Measurements from ENCODE around the gene FMO4. TPM values are rescaled to one million over a fixed set of nuclear protein-coding genes. Genes with fewer than 3 reads are reported as not detected.
"Not testable (repeated sequence)": the region's sequence is repeated elsewhere in the genome, so short reads cannot be mapped to it uniquely, and the experiment has no call there.

Gene FMO4
- total RNA-seq, 8 experiments from 2014 or later, result 0.05 to 11.2 (median 1.4) TPM

DNA sequence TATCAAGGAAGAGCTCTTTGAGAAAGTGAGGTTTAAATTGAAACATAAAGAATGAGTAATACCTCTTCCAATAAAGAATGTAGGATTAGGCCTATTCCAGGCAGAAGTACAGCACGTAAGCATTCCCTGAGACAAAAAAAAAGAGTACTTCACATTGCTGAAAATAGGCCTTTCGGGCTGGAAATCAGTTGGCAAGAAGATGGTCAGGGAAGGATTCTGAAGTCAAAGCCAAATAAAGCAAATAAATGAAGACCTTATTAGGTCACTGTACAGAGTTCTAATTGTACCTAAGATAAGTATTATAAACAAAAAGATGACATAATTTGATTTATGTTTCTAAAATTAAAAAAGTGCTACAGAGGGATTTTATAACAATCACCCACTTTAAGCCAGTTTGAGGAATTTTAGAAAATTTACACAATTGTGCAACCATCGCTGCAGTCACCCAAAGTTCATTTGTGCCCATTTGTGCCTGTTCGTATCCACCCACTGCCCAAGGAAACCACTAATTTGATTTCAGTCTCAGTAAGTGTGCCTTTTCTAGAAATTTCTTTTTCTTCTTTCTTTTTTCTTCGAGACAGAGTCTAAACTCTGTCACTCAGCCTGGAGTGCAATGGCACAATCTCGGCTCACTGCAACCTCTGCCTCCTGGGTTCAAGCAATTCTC is 58.6 kb downstream of the FMO4 start:
- WGBS, 10 experiments, result 58 to 100% (median 93%) methylated on average over 1 to 6 of the region's 6 CpGs
- H3K4me3 ChIP-seq, result no peak overlapping the region
- in situ Hi-C loops (cut with MboI; ENCODE audit: low pct_unique_long_range_greater_than_20kb in 2 of 9, low sequenced_read_pairs in 9 of 9, unreplicated experiment in 9 of 9), result no loop called here
- H3K27ac ChIP-seq, result no peak overlapping the region
- H3K4me1 ChIP-seq (replicated peaks in 1 of 2), result peaks cover 0 to 4% of the 10 kb centered on the region in 2 donors
- no peak for ATAC-seq (replicated peaks in 6 of 8)

DNA sequence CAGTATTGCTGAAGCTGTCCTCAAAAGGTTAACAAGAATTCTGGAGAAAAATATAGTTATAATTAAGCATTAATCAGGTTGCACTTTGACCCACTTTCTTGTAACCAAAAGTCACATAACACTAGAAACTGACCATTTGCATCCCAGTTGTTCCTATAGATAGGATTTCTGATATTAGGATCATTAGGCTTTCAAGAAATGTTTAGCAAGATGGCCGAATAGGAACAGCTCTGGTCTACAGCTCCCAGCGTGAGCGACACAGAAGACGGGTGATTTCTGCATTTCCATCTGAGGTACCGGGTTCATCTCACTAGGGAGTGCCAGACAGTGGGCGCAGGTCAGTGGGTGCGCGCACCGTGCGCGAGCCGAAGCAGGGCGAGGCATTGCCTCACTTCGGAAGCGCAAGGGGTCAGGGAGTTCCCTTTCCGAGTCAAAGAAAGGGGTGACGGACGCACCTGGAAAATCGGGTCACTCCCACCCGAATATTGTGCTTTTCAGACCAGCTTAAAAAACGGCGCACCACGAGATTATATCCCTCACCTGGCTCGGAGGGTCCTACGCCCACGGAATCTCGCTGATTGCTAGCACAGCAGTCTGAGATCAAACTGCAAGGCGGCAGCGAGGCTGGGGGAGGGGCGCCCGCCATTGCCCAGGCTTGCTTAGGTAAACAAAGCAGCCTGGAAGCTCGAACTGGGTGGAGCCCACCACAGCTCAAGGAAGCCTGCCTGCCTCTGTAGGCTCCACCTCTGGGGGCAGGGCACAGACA is 59.6 kb downstream of the FMO4 start:
- in situ Hi-C loops (cut with MboI; ENCODE audit: low pct_unique_long_range_greater_than_20kb in 2 of 9, low sequenced_read_pairs in 9 of 9, unreplicated experiment in 9 of 9); ATAC-seq (replicated peaks in 6 of 8); H3K4me1 ChIP-seq (replicated peaks in 1 of 2): not testable (repeated sequence)
- H3K27ac ChIP-seq, result peak overlapping the region; percentile 12 to 49
- H3K4me3 ChIP-seq, result peak overlapping the region; percentile 12 to 36 (median 17)
- WGBS, 10 experiments, result 20 to 100% (median 68%) methylated on average over 1 to 4 of the region's 32 CpGs; no CpG with 5 or more reads in 6 of the 10 experiments

GRCh38 chr1:171379846-171380245 is 65.9 kb downstream of the FMO4 start:
- in situ Hi-C loops (cut with MboI; ENCODE audit: low pct_unique_long_range_greater_than_20kb in 2 of 9, low sequenced_read_pairs in 9 of 9, unreplicated experiment in 9 of 9), result no loop called here
- Histone ChIP-seq H3K27ac (no peak overlapping the region), H3K4me1 (replicated peaks in 1 of 2) (no peaks in the 10 kb centered on the region), H3K4me3 (no peak overlapping the region)
- WGBS, 10 experiments, result 0 to 100% (median 80%) methylated on average over 1 of the region's 1 CpG; no CpG with 5 or more reads in 3 of the 10 experiments
- no peak for ATAC-seq (replicated peaks in 6 of 8)

GRCh38 chr1:171381866-171382210 is 67.9 kb downstream of the FMO4 start:
- Histone ChIP-seq H3K4me3 (no peak overlapping the region), H3K4me1 (replicated peaks in 1 of 2) (no peaks in the 10 kb centered on the region), H3K27ac (no peak overlapping the region)
- no peak for ATAC-seq (replicated peaks in 6 of 8)
- in situ Hi-C loops (cut with MboI; ENCODE audit: low pct_unique_long_range_greater_than_20kb in 2 of 9, low sequenced_read_pairs in 9 of 9, unreplicated experiment in 9 of 9), result no loop called here
- WGBS, 10 experiments, result 80 to 100% (median 83%) methylated on average over 1 to 8 of the region's 11 CpGs; no CpG with 5 or more reads in 7 of the 10 experiments

DNA sequence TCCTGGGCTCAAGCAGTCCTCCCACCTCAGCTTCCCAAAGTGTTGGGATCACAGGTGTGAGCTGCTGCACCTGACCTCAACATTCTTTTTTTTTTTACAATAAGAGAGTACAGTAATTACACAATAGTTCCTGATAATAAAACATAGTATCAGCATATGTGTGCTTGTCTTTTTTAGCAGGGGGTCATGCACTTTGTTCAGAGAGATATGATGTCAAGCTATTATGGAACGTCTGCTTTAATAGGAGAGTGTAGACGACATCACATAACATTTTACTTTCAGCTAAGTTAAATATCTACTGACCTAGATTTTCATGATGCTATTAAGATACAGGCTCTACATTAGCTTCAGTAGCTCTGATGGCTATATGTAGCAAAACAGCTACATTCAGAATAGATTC is 70.5 kb downstream of the FMO4 start:
- Histone ChIP-seq H3K4me1 (replicated peaks in 1 of 2) (no peaks in the 10 kb centered on the region), H3K27ac (no peak overlapping the region), H3K4me3 (no peak overlapping the region)
- no peak for ATAC-seq (replicated peaks in 6 of 8)
- in situ Hi-C loops (cut with MboI; ENCODE audit: low pct_unique_long_range_greater_than_20kb in 2 of 9, low sequenced_read_pairs in 9 of 9, unreplicated experiment in 9 of 9), result no loop called here
- 0 to 81% (median 52%) methylated on average over 1 to 2 of the region's 2 CpGs; no CpG with 5 or more reads in 1 of the 10 experiments for WGBS, 10 experiments

DNA sequence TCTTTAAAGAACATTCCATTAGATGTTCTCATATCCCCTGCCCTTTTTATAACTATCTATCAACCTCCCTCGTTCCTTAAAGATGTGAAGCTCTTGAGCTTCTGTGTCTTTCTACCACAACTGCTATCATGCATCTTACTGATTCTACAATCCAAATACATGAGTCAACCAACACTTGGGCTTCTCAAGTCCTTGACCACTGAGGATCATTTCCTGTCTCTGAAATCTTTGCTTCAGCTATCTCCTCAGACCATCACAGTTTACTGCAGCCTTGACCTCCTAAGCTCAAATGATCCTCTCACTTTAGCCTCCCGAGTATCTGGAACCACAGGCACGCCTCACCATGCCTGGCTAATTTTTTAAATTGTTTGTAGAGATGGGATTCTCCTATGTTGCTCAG is 75.2 kb downstream of the FMO4 start:
- Histone ChIP-seq H3K4me1 (replicated peaks in 1 of 2) (no peaks in the 10 kb centered on the region), H3K27ac (no peak overlapping the region), H3K4me3 (no peak overlapping the region)
- in situ Hi-C loops (cut with MboI; ENCODE audit: low pct_unique_long_range_greater_than_20kb in 2 of 9, low sequenced_read_pairs in 9 of 9, unreplicated experiment in 9 of 9), result no loop called here
- no peak for ATAC-seq (replicated peaks in 6 of 8)
- WGBS, 10 experiments, result 0 to 94% (median 52%) methylated on average over 1 to 3 of the region's 3 CpGs; no CpG with 5 or more reads in 3 of the 10 experiments

DNA sequence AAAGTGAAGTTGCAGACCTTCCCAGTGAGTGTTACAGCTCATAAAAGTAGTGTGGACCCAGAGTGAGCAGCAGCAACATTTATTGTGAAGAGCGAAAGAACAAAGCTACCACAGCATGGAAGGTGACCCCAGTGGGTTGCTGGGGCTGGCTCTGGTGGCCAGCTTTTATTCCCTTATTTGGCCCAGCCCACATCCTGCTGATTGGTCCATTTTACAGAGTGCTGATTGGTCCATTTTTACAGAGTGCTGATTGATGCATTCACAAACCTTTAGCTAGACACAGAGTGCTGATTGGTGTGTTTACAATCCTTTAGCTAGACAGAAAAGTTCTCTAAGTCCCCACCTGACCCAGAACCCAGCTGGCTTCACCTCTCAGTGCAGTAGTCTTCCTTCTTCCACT is 76.8 kb downstream of the FMO4 start:
- ATAC-seq (replicated peaks in 6 of 8); H3K27ac ChIP-seq; H3K4me1 ChIP-seq (replicated peaks in 1 of 2); H3K4me3 ChIP-seq; in situ Hi-C loops (cut with MboI; ENCODE audit: low pct_unique_long_range_greater_than_20kb in 2 of 9, low sequenced_read_pairs in 9 of 9, unreplicated experiment in 9 of 9): not testable (repeated sequence)
- WGBS, 10 experiments, result 40 to 100% (median 87%) methylated on average over 1 of the region's 1 CpG; no CpG with 5 or more reads in 4 of the 10 experiments

Other genes starting within 250 kb of the FMO4 start
- 1 to 10 TPM in 1 of 8 experiments, under 1 TPM in 5, not detected in 2; 0.25 to 2.2 (median 0.40) TPM for gene FMO3, start 223.3 kb upstream of the FMO4 start, total RNA-seq
- gene FMO2, start 128.9 kb upstream of the FMO4 start, total RNA-seq, result 1 to 10 TPM in 3 of 8 experiments, under 1 TPM in 3, not detected in 2; 0.55 to 8.9 (median 1.2) TPM
- gene FMO1, start 65.7 kb upstream of the FMO4 start, total RNA-seq, result 1 to 10 TPM in 1 of 8 experiments, under 1 TPM in 3, not detected in 4; 0.08 to 1.3 (median 0.37) TPM
- 100 to 1,000 TPM in 2 of 8 experiments, 10 to 100 TPM in 6; 58.2 to 146 (median 85.5) TPM for gene PRRC2C, start 171.3 kb downstream of the FMO4 start, total RNA-seq

Data from motor neuron (in vitro differentiated cells).